WI38 (cell line): ENCODE data around the gene NLN.

ENCODE experiments used
- H3K4me3 ChIP-seq: 2 replicates; pipeline ENCODE4 v1.5.1; 2011; ENCODE audit warnings: low read depth, mild to moderate bottlenecking, control low read depth, low read length
- TF ChIP-seq, protein P1 (sequence below): IDR thresholded peaks from 2 replicates; pipeline ENCODE4 v1.5.1; 2012; ENCODE audit warnings: low read depth, mild to moderate bottlenecking, control low read depth, low read length

Gene NLN

DNA sequence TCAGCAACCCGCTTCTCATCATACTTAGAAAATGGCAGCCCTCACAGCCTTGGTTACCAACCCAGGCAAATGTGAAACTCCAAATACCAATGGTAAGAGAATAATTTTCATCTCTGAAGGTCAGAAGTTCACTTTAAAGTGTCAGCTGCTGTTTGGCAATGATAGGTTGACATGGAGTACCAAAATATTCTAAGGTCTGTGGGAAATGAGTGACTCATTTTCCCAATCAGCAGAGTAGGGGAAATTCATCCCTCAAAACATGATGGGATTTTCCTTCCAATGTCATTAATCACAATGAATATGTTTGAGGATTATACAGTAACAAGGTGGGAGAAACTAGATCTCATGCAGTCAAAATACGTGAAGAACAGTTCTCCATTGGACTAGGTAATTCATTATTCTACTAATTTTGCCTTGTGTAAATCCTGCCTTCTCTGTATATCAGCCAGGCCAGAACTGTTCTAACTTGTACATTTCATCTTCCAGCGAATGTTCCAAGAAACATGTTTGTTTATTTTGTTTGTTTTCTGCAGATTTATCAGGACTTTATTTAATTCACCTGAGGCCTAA, 151.3 kb downstream of the NLN start:
- TF ChIP-seq, protein P1, sequence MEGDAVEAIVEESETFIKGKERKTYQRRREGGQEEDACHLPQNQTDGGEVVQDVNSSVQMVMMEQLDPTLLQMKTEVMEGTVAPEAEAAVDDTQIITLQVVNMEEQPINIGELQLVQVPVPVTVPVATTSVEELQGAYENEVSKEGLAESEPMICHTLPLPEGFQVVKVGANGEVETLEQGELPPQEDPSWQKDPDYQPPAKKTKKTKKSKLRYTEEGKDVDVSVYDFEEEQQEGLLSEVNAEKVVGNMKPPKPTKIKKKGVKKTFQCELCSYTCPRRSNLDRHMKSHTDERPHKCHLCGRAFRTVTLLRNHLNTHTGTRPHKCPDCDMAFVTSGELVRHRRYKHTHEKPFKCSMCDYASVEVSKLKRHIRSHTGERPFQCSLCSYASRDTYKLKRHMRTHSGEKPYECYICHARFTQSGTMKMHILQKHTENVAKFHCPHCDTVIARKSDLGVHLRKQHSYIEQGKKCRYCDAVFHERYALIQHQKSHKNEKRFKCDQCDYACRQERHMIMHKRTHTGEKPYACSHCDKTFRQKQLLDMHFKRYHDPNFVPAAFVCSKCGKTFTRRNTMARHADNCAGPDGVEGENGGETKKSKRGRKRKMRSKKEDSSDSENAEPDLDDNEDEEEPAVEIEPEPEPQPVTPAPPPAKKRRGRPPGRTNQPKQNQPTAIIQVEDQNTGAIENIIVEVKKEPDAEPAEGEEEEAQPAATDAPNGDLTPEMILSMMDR = no peak

DNA sequence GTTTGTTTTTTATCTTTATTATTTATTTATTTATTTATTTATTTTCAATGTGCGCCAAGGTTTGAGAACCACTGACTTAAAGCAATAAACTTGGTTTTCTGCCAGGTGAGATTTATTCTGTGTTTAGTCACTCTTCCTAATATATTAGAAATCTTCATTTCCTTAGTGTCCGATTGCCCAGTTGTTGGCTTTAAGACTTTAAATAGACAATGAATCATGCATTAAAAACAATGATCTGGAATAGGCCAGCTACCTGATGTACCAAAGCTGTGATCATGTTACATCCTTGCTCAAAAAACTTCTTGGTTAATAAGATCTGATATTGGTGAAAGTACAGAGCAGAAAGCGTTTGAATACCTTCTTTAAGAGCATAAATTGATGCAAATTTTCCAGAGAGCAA, 152.2 kb downstream of the NLN start:
- no peak overlapping the region for H3K4me3 ChIP-seq
- TF ChIP-seq, protein P1 = no peak

More for the DNA sequence above, 151.3 kb downstream of the NLN start:
- no peak overlapping the region for H3K4me3 ChIP-seq

DNA sequence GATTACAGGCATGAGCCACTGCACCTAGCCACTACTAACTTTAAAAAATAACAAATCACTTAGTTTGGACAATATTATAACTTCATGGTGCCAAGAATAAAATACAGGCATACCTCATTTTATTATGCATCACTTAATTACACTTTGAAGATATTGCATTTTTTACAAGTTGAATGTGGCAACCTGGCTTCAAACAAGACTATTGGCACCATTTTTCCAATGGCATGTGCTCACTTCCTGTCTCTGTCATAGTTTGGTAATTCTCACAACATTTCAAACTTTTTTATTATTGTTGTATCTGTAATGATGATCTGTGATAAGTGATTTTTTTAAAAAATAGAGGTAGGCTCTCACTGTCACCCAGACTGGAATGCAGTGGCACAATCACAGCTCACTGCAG, 154.5 kb downstream of the NLN start:
- TF ChIP-seq, protein P1 = no peak
- H3K4me3 ChIP-seq = no peak overlapping the region

DNA sequence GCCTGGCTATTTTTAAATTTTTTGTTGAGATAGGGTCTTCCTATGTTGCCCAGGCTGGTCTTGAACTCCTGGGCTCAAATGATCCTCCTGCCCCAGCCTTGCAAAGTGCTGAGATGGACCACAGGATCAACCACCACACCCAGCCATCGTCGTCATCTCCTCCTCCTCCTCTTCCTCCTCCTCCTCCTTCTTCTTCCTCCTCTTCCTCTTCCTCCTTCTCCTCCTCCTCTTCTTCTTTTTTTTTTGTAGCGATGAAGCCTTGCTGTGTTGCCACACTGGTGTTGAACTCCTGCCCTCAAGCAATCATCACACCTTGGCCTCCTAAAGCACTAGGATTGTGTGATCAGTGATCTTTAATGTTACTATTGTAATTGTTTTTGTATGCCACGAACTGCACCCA, 155.0 kb downstream of the NLN start:
- TF ChIP-seq, protein P1 = no peak
- no peak overlapping the region for H3K4me3 ChIP-seq
